Coronary artery (tissue), 2 donors: ENCODE measurements around the gene MOB3B.

Experiments
- DNase-seq: peaks from one replicate; pipeline ENCODE4 v3.0.0-alpha.2; 2017; ENCODE audit warnings: low spot score
- H3K27ac ChIP-seq, 2 donors: fragments of 200-600 bp; sonication (generic); one replicate each; pipeline ENCODE4 v1.5.1; 2016 to 2019
- H3K4me3 ChIP-seq: fragments of 200-600 bp; sonication (generic); 2 replicates; pipeline ENCODE4 v1.5.1; 2016; ENCODE audit warnings: mild to moderate bottlenecking, moderate library complexity
- TF ChIP-seq, protein P1 (sequence below): fragments of 200-600 bp; sonication (generic); IDR thresholded peaks from one replicate; pipeline ENCODE4 v1.5.1; 2019; ENCODE audit warnings: antibody characterized with exemption

The MOB3B gene

DNA sequence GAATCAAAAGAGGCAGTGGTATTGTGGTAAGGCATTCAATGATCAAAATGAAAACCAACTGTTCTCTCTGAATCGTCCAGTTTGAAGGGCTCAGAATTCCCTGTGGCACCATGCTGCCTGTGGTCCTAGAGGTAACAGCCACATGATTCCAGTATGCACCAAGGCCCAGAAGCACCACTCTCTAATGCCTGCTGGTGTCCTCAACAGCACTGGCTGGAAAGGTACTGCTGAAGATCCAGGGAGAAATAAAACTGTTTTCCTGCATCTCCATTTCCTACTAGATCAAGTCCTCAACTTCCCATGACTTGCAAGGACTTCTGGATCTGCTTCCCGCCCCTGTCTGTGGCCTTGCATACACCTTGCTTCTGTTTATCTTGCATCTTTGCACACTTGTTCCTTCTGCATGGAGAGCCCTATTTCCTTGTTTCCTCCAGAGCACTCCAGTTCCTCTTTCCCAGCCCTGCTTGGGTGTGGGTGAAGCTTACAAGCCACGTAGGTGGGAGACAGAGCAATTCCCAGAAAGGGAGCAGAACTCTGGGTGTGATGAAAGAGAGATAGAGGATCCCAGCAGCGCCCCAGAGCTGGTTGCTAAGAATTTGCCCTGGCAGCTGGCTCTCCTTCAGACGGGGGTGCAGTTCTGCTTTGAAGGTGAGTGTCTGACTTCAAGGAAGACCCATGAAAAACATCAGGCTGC lies 191.6 kb downstream of the MOB3B start:
- TF ChIP-seq, protein P1, sequence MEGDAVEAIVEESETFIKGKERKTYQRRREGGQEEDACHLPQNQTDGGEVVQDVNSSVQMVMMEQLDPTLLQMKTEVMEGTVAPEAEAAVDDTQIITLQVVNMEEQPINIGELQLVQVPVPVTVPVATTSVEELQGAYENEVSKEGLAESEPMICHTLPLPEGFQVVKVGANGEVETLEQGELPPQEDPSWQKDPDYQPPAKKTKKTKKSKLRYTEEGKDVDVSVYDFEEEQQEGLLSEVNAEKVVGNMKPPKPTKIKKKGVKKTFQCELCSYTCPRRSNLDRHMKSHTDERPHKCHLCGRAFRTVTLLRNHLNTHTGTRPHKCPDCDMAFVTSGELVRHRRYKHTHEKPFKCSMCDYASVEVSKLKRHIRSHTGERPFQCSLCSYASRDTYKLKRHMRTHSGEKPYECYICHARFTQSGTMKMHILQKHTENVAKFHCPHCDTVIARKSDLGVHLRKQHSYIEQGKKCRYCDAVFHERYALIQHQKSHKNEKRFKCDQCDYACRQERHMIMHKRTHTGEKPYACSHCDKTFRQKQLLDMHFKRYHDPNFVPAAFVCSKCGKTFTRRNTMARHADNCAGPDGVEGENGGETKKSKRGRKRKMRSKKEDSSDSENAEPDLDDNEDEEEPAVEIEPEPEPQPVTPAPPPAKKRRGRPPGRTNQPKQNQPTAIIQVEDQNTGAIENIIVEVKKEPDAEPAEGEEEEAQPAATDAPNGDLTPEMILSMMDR = no peak
- DNase-seq = no peak
- no peak overlapping the region for H3K4me3 ChIP-seq
- peak overlapping the region; percentile 46 to 83 for H3K27ac ChIP-seq

DNA sequence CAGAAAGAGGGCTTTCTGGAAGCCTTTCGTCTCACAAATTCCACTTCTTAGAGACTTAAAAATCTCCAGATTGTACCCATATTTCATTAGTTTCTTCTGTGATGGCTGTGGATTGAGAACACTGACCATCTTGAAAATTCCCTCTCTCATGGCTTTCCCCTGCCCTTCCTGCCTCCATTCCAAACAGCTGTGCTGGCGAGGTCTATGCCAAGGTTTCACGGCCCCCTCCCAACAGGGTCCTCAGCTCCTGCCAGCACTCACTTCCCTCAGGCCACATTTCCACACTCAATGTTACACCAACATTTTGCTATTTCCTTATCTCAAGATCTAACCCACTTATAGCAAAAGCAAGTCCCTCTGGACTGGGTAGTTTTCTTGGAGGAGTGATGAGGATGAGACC lies 192.4 kb downstream of the MOB3B start:
- Histone ChIP-seq H3K4me3 (no peak overlapping the region), H3K27ac (peak overlapping the region; percentile 46 to 83)
- no peak for DNase-seq
- TF ChIP-seq, protein P1 = no peak

DNA sequence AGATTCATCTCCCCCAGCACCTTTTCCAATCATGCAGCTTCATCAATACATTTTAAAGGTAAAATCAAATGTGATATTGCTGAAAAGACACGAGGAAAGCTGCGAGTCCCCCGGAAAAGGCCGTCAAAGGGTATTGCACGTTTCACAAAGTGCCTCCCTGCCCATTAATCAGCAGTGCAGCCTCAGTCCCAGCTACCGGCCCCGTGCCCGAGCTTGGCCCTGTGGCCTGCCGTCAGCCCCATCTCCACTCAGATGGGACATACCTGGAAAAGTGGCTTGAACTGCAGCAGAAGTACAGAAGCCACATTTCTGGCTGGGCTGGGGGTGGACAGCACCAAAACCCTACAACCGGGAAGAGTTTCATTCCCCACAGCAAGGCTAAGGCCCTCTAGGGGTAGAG lies 192.8 kb downstream of the MOB3B start:
- TF ChIP-seq, protein P1 = no peak
- no peak for DNase-seq
- Histone ChIP-seq H3K4me3 (no peak overlapping the region), H3K27ac (peak overlapping the region; percentile 46 to 83)

DNA sequence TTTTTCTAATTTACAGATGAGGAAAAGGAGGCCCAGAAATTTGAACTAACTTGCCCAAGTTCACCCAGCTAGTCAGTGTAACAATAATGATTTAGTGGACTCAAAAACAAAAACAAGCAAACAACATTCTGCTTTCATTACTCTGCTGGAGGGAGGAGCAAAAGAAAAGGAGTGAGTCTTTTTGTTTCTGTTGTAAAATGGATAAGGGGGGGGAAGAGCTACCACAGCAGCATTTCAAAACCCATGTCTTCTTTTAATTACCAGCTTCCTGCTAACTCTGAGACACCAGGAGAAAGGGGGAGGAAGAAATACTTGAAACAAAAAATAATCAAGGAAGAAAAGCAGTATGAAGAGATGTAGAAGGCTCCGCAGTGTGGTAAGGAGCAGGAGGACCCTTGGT lies 193.5 kb downstream of the MOB3B start:
- Histone ChIP-seq H3K4me3 (no peak overlapping the region), H3K27ac (no peak overlapping the region)
- DNase-seq = no peak
- TF ChIP-seq, protein P1 = no peak

DNA sequence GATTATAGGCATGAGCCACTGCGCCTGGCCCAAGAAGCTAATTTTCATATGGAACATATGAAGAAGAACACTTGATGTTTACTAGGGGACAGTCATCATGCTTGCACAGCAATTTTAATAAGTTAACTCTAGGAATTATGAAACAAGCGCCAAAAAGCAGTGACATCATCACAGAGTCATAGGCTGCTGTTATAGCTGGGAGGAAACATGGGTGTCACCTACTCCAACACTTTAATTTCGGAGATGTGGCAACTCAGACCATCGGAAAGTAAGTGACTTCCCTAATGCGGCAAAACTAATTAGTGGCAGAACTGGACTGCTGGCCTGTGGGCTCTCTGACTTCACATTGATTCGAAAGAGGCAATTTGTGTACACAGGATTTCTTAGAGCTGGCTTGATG lies 194.5 kb downstream of the MOB3B start:
- TF ChIP-seq, protein P1 = no peak
- DNase-seq = no peak
- Histone ChIP-seq H3K4me3 (no peak overlapping the region), H3K27ac (no peak overlapping the region)

DNA sequence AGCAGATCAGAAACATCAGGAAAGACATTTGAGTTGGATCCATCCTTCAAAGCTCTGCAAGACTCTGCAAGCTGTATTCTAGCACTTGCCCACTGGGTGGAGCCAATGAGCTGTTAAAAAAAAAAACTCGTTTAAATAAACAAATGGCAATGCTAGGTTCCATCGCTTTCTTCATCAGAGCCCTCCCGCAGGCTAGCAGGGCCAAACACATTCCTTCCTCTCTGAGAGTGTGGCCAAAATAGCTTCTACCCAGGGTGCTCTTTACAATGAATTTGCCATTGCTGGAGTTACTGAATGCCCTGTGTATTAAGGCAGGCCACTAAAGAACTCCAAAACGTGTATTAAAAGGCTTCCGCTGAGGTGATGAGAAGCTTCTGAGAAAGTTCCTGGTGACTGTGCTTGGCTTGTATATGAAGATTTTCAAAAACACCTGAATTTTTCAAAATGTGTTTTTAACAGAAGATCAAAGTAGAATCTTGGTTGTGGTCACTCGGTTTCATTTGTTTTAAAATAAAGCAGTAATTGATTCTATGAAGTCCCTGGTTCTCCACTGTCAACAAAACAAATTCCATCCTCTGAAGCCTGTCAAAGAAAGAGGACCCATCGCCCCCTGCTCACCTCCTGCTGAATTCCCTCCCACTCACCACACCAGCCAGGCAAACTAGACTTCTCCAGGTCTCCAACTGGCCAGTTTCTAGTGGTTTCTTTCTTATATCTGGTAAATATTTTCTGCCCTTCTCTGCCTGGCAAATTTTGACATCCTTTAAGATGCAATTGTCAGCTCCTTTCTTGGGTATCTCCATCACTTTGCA lies 196.2 kb downstream of the MOB3B start:
- H3K4me3 ChIP-seq = no peak overlapping the region
- no peak for DNase-seq
- TF ChIP-seq, protein P1 = peak; percentile 79
- H3K27ac ChIP-seq = no peak overlapping the region

DNA sequence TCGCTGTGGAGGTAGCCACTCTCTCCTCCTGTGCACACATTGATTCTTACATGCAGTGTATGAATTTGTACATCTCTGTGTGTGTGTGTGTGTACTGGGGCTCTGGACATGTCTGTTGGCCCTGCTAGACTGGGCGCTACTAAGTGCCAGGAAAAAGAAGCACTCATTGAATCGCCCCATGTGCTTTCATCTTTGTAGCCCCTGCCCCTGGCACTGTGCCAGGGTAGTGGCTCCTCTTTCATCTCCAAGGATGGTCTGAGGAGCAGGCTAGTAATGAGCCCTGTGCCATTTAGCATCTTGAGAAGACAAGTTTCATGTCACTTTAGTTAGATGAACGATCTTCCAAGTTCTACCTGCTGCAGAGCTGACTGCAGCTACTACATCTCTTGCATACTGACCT lies 198.2 kb downstream of the MOB3B start:
- no peak for DNase-seq
- no peak overlapping the region for H3K4me3 ChIP-seq
- TF ChIP-seq, protein P1 = no peak
- no peak overlapping the region for H3K27ac ChIP-seq
